ENCODE measurements around the gene SPIN2B. TPM values are rescaled to one million over a fixed set of nuclear protein-coding genes. Genes with fewer than 3 reads are reported as not detected.
"Not testable (repeated sequence)": the region's sequence is repeated elsewhere in the genome, so short reads cannot be mapped to it uniquely, and the experiment has no call there.

The SPIN2B gene
- total and polyA plus RNA-seq, 2 of the 4 experiments (the other 2 are of a cell fraction), result 3.0 to 9.3 TPM

DNA sequence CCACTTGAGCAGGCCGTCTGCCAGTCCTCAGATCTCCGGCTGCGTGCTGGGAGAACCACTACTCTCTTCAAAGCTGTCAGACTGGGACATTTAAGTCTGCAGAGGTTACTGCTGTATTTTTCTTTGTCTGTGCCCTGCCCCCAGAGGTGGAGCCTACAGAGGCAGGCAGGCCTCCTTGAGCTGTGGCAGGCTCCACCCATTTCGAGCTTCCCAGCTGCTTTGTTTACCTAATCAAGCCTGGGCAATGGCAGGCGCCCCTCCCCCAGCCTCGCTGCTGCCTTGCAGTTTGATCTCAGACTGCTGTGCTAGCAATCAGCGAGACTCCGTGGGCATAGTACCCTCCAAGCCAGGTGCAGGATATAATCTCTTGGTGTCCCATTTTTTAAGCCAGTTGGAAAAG is 30.9 kb upstream of the SPIN2B start:
- H3K18ac ChIP-seq (ENCODE audit: low read depth, low read length); H2AK5ac ChIP-seq (ENCODE audit: low read depth, low read length); H3K9me3 ChIP-seq (ENCODE audit: control insufficient read depth, insufficient read depth, low read length); H2BK5ac ChIP-seq (ENCODE audit: low read depth, low read length, poor library complexity, severe bottlenecking); H3K27ac ChIP-seq (ENCODE audit: insufficient read depth, low read length); H3K23ac ChIP-seq (ENCODE audit: low read depth, low read length); H3K9me1 ChIP-seq (ENCODE audit: insufficient read depth, low read length); H2BK20ac ChIP-seq (ENCODE audit: low read depth, low read length); H3K27me3 ChIP-seq (ENCODE audit: control insufficient read depth, insufficient read depth, low read length); H4K8ac ChIP-seq (ENCODE audit: low read depth in 2 of 2, low read length in 2 of 2); H3K4me3 ChIP-seq (ENCODE audit: insufficient read depth, low read depth, low read length); POLR2A ChIA-PET (ENCODE audit: unreplicated experiment); H4K20me1 ChIP-seq (ENCODE audit: insufficient read depth, low read length); in situ Hi-C loops (cut with MboI; ENCODE audit: low sequenced_read_pairs); H3K36me3 ChIP-seq (ENCODE audit: control insufficient read depth, insufficient read depth, low read length); DNase-seq; H2BK15ac ChIP-seq (ENCODE audit: low read depth, low read length); CTCF ChIA-PET; BruUV-seq (replicated peaks); H3K79me1 ChIP-seq (ENCODE audit: low read depth in 1 of 2, low read length in 2 of 2); dilution Hi-C loops (cut with HindIII; ENCODE audit: low sequenced_read_pairs, unreplicated experiment); H4K5ac ChIP-seq (ENCODE audit: low read depth, low read length); H2AK9ac ChIP-seq (replicated peaks; ENCODE audit: low read depth, low read length, poor library complexity); H3K4ac ChIP-seq (ENCODE audit: low read depth, low read length); H3K56ac ChIP-seq (ENCODE audit: extremely low read depth, insufficient read depth, low read length); H3K4me1 ChIP-seq (ENCODE audit: control insufficient read depth, insufficient read depth, low read length); ATAC-seq (ENCODE audit: low read depth); H2AFZ ChIP-seq (replicated peaks; ENCODE audit: low read length, poor library complexity); H3K4me2 ChIP-seq (ENCODE audit: low read depth, low read length); H3K9ac ChIP-seq (ENCODE audit: low read depth, low read length); H2BK120ac ChIP-seq (ENCODE audit: low read depth, low read length); H3K14ac ChIP-seq (replicated peaks; ENCODE audit: low read depth, low read length); H4K91ac ChIP-seq (ENCODE audit: insufficient read depth, low read depth, low read length): not testable (repeated sequence)
- intact Hi-C loops (cut with micrococcal nuclease), result loop anchor here (10.0 kb wide), 1 partner anchor 443 kb away; the partner anchor contains the start of gene ZXDB
- WGBS, 2 experiments (ENCODE audit: extremely low coverage in 2 of 2, insufficient read length in 1 of 2), result 90% methylated on average over 2 of the region's 8 CpGs; no CpG with 5 or more reads in 1 of the 2 experiments

All from IMR-90 (cell line).